ENCODE results near the gene CYP2W1.

The CYP2W1 gene

GRCh38 chr7:1019789-1020610 is 37.0 kb downstream of the CYP2W1 start (continued):
- no peak for TF ChIP-seq PBX3 (CRISPR knock-in tag; IDR thresholded peaks at IDR 0.05)
- no peak for TF ChIP-seq ZNF292 (tag by site-specific recombination; IDR thresholded peaks at IDR 0.05; ENCODE audit: borderline replicate concordance, low read depth)
- TF ChIP-seq ZNF548 (tag by site-specific recombination; IDR thresholded peaks at IDR 0.05), result no peak
- no peak for TF ChIP-seq ZNF585B (tag by site-specific recombination; IDR thresholded peaks at IDR 0.05)

- H3K4me3 ChIP-seq (ENCODE audit: low read depth, low read length), result no peak overlapping the region
- no peak overlapping the region for H3K27ac ChIP-seq (ENCODE audit: extremely low read depth, low read depth, low read length)
- ChIA-PET POLR2A (interaction anchor here (0.7 to 1.2 kb wide), 2 partner anchors 28 to 34 kb away, joined by 3 to 4 read pairs; no protein-coding TSS in a partner anchor), CTCF (interaction anchor here (0.6 to 1.6 kb wide), 2 partner anchors 44 to 409 kb away, joined by 6 to 9 read pairs; no protein-coding TSS in a partner anchor)
- peaks cover 4% of the 10 kb centered on the region; the same call in 1 of the 2 replicates for H3K4me1 ChIP-seq (ENCODE audit: control insufficient read depth, insufficient read depth, low read length)
- H3K9me3 ChIP-seq (ENCODE audit: control insufficient read depth, insufficient read depth, low read depth, low read length), result no peaks in the 10 kb centered on the region
- peaks cover 0 to 8% of the 10 kb centered on the region in 2 experiments; a peak in 1 of 3 replicates for H3K36me3 ChIP-seq (ENCODE audit: control insufficient read depth in 2 of 2, insufficient read depth in 1 of 2, low read length in 2 of 2)
- TF ChIP-seq KLF10 (tag by site-specific recombination; IDR thresholded peaks at IDR 0.05) (no peak), ZNF837 (tag by site-specific recombination; IDR thresholded peaks at IDR 0.05) (no peak), MYNN (tag by site-specific recombination; IDR thresholded peaks at IDR 0.05; ENCODE audit: borderline replicate concordance) (no peak), ZFHX2 (tag by site-specific recombination; conservative IDR thresholded peaks at IDR 0.05) (no peak), ZNF777 (tag by site-specific recombination; IDR thresholded peaks at IDR 0.05; ENCODE audit: borderline replicate concordance) (no peak), ZXDB (tag by site-specific recombination; IDR thresholded peaks at IDR 0.05) (no peak), ZNF701 (tag by site-specific recombination; IDR thresholded peaks at IDR 0.05) (no peak), ZNF302 (tag by site-specific recombination; IDR thresholded peaks at IDR 0.05; ENCODE audit: low read depth) (no peak), ZBTB44 (tag by site-specific recombination; IDR thresholded peaks at IDR 0.05) (no peak), GLIS1 (tag by site-specific recombination; IDR thresholded peaks at IDR 0.05) (peak; percentile 94), ZNF19 (tag by site-specific recombination; IDR thresholded peaks at IDR 0.05; ENCODE audit: low read depth) (no peak), ZSCAN5A (tag by site-specific recombination; IDR thresholded peaks at IDR 0.05) (no peak), ZNF112 (tag by site-specific recombination; IDR thresholded peaks at IDR 0.05) (no peak), ZBTB26 (tag by site-specific recombination; optimal IDR thresholded peaks at IDR 0.05) (no peak), ZNF645 (tag by site-specific recombination; IDR thresholded peaks at IDR 0.05) (no peak), ZNF121 (tag by site-specific recombination; IDR thresholded peaks at IDR 0.05) (no peak), GLIS2 (tag by site-specific recombination; IDR thresholded peaks at IDR 0.05) (peak; percentile 14; the same call in 1 of the 2 replicates), ZNF214 (tag by site-specific recombination; IDR thresholded peaks at IDR 0.05; ENCODE audit: borderline replicate concordance) (no peak), ZNF518A (tag by site-specific recombination; conservative IDR thresholded peaks at IDR 0.05; ENCODE audit: low read depth) (no peak), GLI4 (tag by site-specific recombination; IDR thresholded peaks at IDR 0.05) (no peak)
These were observed 37.9 kb downstream of the CYP2W1 start for GRCh38 chr7:1020849-1021251.

Data from HEK293 (cell line).